WTC11 (cell line): ENCODE measurements around the gene GRIN1. TPM values are rescaled to one million over a fixed set of nuclear protein-coding genes. Genes with fewer than 3 reads are reported as not detected.
A peak's percentile ranks its signal among the peaks of the same experiment; 100 is the strongest.

ENCODE experiments used
- ATAC-seq: fragments of 200-7000 bp; cut with Tn5 transposase; 2 replicates; pipeline ENCODE4 v1.10.0; 2021; ENCODE audit warnings: mild to moderate bottlenecking, moderate library complexity
- CTCF ChIA-PET: fragments of 300-600 bp; sonication (Branson Sonifier 250); formaldehyde crosslinking; loops from one replicate; lab custom pipeline; 2021; ENCODE audit warnings: antibody characterized with exemption; lab: Charles Lee
- POLR2A ChIA-PET: fragments of 350-600 bp; sonication (Branson Sonifier 250); formaldehyde crosslinking; loops from one replicate; lab custom pipeline; 2021; ENCODE audit warnings: antibody characterized with exemption; lab: Charles Lee
- DNase-seq: peaks from one replicate; pipeline ENCODE4 v3.0.0; 2021; ENCODE audit warnings: low spot score
- H3K27ac Mint-ChIP-seq: 2 replicates; pipeline ENCODE4 v1.8.0; 2021; ENCODE audit warnings: mixed read lengths
- H3K27me3 Mint-ChIP-seq: 2 replicates; pipeline ENCODE4 v1.8.0; 2021; ENCODE audit warnings: low read depth, mild to moderate bottlenecking, moderate library complexity, mixed read lengths
- H3K36me3 Mint-ChIP-seq: 2 replicates; pipeline ENCODE4 v1.8.0; 2021; ENCODE audit warnings: mixed read lengths
- H3K4me1 Mint-ChIP-seq: 2 replicates; pipeline ENCODE4 v1.8.0; 2022; ENCODE audit warnings: mixed read lengths
- H3K4me3 Mint-ChIP-seq: 2 replicates; pipeline ENCODE4 v1.8.0; 2021; ENCODE audit warnings: mild to moderate bottlenecking, moderate library complexity, mixed read lengths
- H3K9me3 Mint-ChIP-seq: 2 replicates; pipeline ENCODE4 v1.8.0; 2021; ENCODE audit warnings: mixed read lengths
- FOXJ3 ChIP-seq: sonication (generic); formaldehyde crosslinking; IDR thresholded peaks from 2 replicates; pipeline ENCODE4 v1.9.0; 2021; ENCODE audit warnings: missing genetic modification reagents, mild to moderate bottlenecking, borderline replicate concordance
- GABPB1 ChIP-seq: sonication (generic); formaldehyde crosslinking; IDR thresholded peaks from 2 replicates; pipeline ENCODE4 v1.8.1; 2023; ENCODE audit warnings: mild to moderate bottlenecking, missing genetic modification reagents
- MXD4 ChIP-seq: fragments of 250-450 bp; sonication (Bioruptor Pico); IDR thresholded peaks from 2 replicates; pipeline ENCODE4 v1.8.0; 2021; ENCODE audit warnings: mild to moderate bottlenecking, moderate library complexity, borderline replicate concordance
- NR1H2 ChIP-seq: sonication (generic); formaldehyde crosslinking; IDR thresholded peaks from 2 replicates; pipeline ENCODE4 v1.9.0; 2021; ENCODE audit warnings: mild to moderate bottlenecking, moderate library complexity, missing genetic modification reagents
- OVOL2 ChIP-seq: fragments of 250-450 bp; sonication (Bioruptor Pico); IDR thresholded peaks from 2 replicates; pipeline ENCODE4 v1.9.0; 2021; ENCODE audit warnings: mild to moderate bottlenecking, borderline replicate concordance
- PRRX2 ChIP-seq: fragments of 250-450 bp; sonication (Bioruptor Pico); IDR thresholded peaks from 2 replicates; pipeline ENCODE4 v1.8.0; 2021; ENCODE audit warnings: mild to moderate bottlenecking
- SMAD3 ChIP-seq: sonication (generic); formaldehyde crosslinking; IDR thresholded peaks from 2 replicates; pipeline ENCODE4 v1.8.0; 2022; ENCODE audit warnings: missing genetic modification reagents, mild to moderate bottlenecking, borderline replicate concordance
- TEAD4 ChIP-seq: sonication (generic); formaldehyde crosslinking; IDR thresholded peaks from 2 replicates; pipeline ENCODE4 v1.8.0; 2022; ENCODE audit warnings: mild to moderate bottlenecking, missing genetic modification reagents
- ZNF232 ChIP-seq: sonication (generic); formaldehyde crosslinking; IDR thresholded peaks from 2 replicates; pipeline ENCODE4 v1.8.0; 2022; ENCODE audit warnings: mild to moderate bottlenecking, missing genetic modification reagents
- ZNF263 ChIP-seq: sonication (generic); formaldehyde crosslinking; IDR thresholded peaks from 2 replicates; pipeline ENCODE4 v1.8.1; 2022; ENCODE audit warnings: low read depth, mild to moderate bottlenecking, moderate library complexity, missing genetic modification reagents
- ZNF396 ChIP-seq: fragments of 250-450 bp; sonication (Bioruptor Pico); IDR thresholded peaks from 2 replicates; pipeline ENCODE4 v1.8.0; 2021; ENCODE audit warnings: mild to moderate bottlenecking, moderate library complexity, borderline replicate concordance
- ZNF416 ChIP-seq: fragments of 250-450 bp; sonication (Bioruptor Pico); IDR thresholded peaks from 2 replicates; pipeline ENCODE4 v1.9.0; 2021; ENCODE audit warnings: mild to moderate bottlenecking, inconsistent platforms
- ZNF671 ChIP-seq: fragments of 250-450 bp; sonication (Bioruptor Pico); IDR thresholded peaks from 2 replicates; pipeline ENCODE4 v1.8.0; 2021; ENCODE audit warnings: mild to moderate bottlenecking
- total RNA-seq: library from RNA; stranded (reverse); gene quantifications from 3 replicates; pipeline ENCODE4 v1.2.3, GENCODE V29; 2021
- TF ChIP-seq, protein P1 (sequence below): sonication (generic); formaldehyde crosslinking; IDR thresholded peaks from 2 replicates; pipeline ENCODE4 v1.8.1; 2022; ENCODE audit warnings: mild to moderate bottlenecking, missing genetic modification reagents, moderate library complexity, borderline replicate concordance
- TF ChIP-seq, protein P2 (sequence below): fragments of 250-450 bp; sonication (Bioruptor Pico); IDR thresholded peaks from 2 replicates; pipeline ENCODE4 v1.9.0; 2021; ENCODE audit warnings: mild to moderate bottlenecking
- TF ChIP-seq, protein P3 (sequence below): sonication (generic); formaldehyde crosslinking; IDR thresholded peaks from 2 replicates; pipeline ENCODE4 v1.8.0; 2022; ENCODE audit warnings: mild to moderate bottlenecking, missing genetic modification reagents
- TF ChIP-seq, protein P4 (sequence below): sonication (generic); formaldehyde crosslinking; IDR thresholded peaks from 2 replicates; pipeline ENCODE4 v1.8.0; 2022; ENCODE audit warnings: mild to moderate bottlenecking, missing genetic modification reagents
- TF ChIP-seq, protein P5 (sequence below): fragments of 250-450 bp; sonication (Bioruptor Pico); IDR thresholded peaks from 2 replicates; pipeline ENCODE4 v1.8.0; 2021; ENCODE audit warnings: mild to moderate bottlenecking

The GRIN1 gene
- total RNA-seq, 1 experiment from 2014 or later: 4.1 TPM

DNA sequence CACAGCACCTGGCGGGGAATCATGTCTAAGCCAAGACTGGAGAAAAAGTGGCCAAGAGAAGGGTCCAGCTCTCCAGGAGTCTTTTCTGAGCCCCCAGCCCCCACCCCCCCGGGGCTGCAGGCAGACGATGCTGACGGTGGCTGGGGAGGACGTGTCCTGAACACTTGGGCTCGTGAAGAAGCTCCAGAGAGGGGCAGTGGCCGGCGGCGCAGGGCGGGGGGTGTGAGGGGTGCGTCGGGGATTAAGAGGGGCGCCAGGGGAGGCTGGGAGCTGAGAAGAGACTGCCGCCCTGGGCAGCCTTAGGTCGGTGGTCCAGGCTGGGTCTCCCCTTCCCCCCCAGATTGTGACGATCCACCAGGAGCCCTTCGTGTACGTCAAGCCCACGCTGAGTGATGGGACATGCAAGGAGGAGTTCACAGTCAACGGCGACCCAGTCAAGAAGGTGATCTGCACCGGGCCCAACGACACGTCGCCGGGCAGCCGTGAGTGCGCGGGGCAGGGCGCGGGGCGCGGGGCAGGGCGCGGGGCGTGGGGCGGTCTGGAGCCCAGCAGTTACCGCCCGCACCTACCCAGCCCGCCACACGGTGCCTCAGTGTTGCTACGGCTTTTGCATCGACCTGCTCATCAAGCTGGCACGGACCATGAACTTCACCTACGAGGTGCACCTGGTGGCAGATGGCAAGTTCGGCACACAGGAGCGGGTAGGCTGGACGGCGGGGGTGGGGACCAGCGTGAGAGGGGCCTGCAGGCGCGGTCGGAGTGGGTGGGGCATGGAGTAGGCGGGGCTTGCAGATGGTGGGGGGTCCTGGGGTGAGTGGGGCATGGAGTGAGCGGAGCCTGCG lies 22.0 kb downstream of the GRIN1 start:
- H3K36me3 Mint-ChIP-seq: no peaks in the 10 kb centered on the region
- ChIA-PET CTCF (interaction anchor here (0.5 to 3.7 kb wide), 6 partner anchors 9 to 80 kb away, joined by 3 to 40 read pairs (median 6); partner anchors contain the start of gene TUBB4B), POLR2A (interaction anchor here (1.0 kb wide), 1 partner anchor 93 kb away, joined by 3 read pairs; no protein-coding TSS in a partner anchor)
- H3K4me1 Mint-ChIP-seq: no peaks in the 10 kb centered on the region
- TF ChIP-seq GABPB1 (CRISPR knock-in tag) (no peak), ZNF416 (no peak), ZNF263 (CRISPR knock-in tag) (no peak), PRRX2 (CRISPR knock-in tag) (no peak), SMAD3 (CRISPR knock-in tag) (no peak), MXD4 (CRISPR knock-in tag) (no peak)
- TF ChIP-seq, protein P1, sequence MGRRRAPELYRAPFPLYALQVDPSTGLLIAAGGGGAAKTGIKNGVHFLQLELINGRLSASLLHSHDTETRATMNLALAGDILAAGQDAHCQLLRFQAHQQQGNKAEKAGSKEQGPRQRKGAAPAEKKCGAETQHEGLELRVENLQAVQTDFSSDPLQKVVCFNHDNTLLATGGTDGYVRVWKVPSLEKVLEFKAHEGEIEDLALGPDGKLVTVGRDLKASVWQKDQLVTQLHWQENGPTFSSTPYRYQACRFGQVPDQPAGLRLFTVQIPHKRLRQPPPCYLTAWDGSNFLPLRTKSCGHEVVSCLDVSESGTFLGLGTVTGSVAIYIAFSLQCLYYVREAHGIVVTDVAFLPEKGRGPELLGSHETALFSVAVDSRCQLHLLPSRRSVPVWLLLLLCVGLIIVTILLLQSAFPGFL (CRISPR knock-in tag): no peak
- TF ChIP-seq, protein P2, sequence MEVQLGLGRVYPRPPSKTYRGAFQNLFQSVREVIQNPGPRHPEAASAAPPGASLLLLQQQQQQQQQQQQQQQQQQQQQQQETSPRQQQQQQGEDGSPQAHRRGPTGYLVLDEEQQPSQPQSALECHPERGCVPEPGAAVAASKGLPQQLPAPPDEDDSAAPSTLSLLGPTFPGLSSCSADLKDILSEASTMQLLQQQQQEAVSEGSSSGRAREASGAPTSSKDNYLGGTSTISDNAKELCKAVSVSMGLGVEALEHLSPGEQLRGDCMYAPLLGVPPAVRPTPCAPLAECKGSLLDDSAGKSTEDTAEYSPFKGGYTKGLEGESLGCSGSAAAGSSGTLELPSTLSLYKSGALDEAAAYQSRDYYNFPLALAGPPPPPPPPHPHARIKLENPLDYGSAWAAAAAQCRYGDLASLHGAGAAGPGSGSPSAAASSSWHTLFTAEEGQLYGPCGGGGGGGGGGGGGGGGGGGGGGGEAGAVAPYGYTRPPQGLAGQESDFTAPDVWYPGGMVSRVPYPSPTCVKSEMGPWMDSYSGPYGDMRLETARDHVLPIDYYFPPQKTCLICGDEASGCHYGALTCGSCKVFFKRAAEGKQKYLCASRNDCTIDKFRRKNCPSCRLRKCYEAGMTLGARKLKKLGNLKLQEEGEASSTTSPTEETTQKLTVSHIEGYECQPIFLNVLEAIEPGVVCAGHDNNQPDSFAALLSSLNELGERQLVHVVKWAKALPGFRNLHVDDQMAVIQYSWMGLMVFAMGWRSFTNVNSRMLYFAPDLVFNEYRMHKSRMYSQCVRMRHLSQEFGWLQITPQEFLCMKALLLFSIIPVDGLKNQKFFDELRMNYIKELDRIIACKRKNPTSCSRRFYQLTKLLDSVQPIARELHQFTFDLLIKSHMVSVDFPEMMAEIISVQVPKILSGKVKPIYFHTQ (CRISPR knock-in tag): no peak
- no peak overlapping the region for H3K27ac Mint-ChIP-seq
- no peak for DNase-seq
- peak overlapping the region; percentile 16; the same call in 1 of the 2 replicates for H3K4me3 Mint-ChIP-seq
- peak; percentile 14 for ATAC-seq
- peaks cover 84% of the 10 kb centered on the region for H3K27me3 Mint-ChIP-seq
- no peaks in the 10 kb centered on the region for H3K9me3 Mint-ChIP-seq

DNA sequence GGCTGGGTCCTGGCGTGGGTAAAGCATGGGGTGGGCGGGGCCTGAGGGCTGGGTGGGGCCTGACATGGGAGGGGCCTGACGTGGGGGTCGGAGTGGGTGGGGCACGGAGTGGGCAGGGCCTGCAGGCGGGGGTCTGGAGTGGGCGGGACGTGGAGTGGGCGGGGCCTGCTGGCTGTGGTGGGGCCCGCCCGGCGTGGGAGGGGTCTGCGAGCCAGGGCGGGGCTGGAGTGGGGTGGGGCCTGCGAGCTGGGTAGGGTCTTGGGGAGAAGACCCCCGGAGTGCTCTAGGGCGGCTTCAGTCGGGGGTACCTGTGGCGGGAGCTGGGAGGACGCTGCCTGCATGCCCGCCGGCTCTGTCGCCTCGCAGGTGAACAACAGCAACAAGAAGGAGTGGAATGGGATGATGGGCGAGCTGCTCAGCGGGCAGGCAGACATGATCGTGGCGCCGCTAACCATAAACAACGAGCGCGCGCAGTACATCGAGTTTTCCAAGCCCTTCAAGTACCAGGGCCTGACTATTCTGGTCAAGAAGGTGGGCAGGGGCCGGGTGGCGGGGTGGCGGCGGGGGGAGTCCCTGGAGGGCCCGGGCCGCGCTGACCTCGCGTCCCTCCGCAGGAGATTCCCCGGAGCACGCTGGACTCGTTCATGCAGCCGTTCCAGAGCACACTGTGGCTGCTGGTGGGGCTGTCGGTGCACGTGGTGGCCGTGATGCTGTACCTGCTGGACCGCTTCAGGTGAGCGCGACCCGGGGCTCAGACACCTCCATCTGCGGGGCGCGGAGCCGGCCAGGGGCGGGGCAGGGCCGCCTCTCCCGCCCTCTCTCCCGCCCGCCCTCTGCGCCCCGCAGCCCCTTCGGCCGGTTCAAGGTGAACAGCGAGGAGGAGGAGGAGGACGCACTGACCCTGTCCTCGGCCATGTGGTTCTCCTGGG lies 22.9 kb downstream of the GRIN1 start:
- H3K4me3 Mint-ChIP-seq: peak overlapping the region; percentile 68
- H3K27ac Mint-ChIP-seq: no peak overlapping the region
- no peaks in the 10 kb centered on the region for H3K9me3 Mint-ChIP-seq
- ChIA-PET POLR2A (interaction anchor here (1.0 to 1.4 kb wide), 2 partner anchors 13 to 94 kb away, joined by 3 to 6 read pairs; no protein-coding TSS in a partner anchor), CTCF (interaction anchor here (0.6 to 3.7 kb wide), 16 partner anchors 12 to 520 kb away, joined by 3 to 40 read pairs (median 4); partner anchors contain the start of genes NPDC1, RNF208, RNF224 and SSNA1)
- H3K27me3 Mint-ChIP-seq: peaks cover 84% of the 10 kb centered on the region
- H3K36me3 Mint-ChIP-seq: no peaks in the 10 kb centered on the region
- no peaks in the 10 kb centered on the region for H3K4me1 Mint-ChIP-seq
- DNase-seq: peak; percentile 73
- peak; percentile 30 for ATAC-seq
- TF ChIP-seq NR1H2 (CRISPR knock-in tag) (no peak), OVOL2 (CRISPR knock-in tag) (no peak), ZNF232 (CRISPR knock-in tag) (no peak), ZNF396 (CRISPR knock-in tag) (no peak), TEAD4 (CRISPR knock-in tag) (no peak), FOXJ3 (no peak), ZNF671 (CRISPR knock-in tag) (no peak)
- TF ChIP-seq, protein P2 (CRISPR knock-in tag): no peak
- TF ChIP-seq, protein P3, sequence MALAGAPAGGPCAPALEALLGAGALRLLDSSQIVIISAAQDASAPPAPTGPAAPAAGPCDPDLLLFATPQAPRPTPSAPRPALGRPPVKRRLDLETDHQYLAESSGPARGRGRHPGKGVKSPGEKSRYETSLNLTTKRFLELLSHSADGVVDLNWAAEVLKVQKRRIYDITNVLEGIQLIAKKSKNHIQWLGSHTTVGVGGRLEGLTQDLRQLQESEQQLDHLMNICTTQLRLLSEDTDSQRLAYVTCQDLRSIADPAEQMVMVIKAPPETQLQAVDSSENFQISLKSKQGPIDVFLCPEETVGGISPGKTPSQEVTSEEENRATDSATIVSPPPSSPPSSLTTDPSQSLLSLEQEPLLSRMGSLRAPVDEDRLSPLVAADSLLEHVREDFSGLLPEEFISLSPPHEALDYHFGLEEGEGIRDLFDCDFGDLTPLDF (CRISPR knock-in tag): no peak
- TF ChIP-seq, protein P4, sequence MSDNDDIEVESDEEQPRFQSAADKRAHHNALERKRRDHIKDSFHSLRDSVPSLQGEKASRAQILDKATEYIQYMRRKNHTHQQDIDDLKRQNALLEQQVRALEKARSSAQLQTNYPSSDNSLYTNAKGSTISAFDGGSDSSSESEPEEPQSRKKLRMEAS: no peak
- TF ChIP-seq, protein P5, sequence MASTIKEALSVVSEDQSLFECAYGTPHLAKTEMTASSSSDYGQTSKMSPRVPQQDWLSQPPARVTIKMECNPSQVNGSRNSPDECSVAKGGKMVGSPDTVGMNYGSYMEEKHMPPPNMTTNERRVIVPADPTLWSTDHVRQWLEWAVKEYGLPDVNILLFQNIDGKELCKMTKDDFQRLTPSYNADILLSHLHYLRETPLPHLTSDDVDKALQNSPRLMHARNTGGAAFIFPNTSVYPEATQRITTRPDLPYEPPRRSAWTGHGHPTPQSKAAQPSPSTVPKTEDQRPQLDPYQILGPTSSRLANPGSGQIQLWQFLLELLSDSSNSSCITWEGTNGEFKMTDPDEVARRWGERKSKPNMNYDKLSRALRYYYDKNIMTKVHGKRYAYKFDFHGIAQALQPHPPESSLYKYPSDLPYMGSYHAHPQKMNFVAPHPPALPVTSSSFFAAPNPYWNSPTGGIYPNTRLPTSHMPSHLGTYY (CRISPR knock-in tag): no peak
- TF ChIP-seq, all 79 proteins: peak for 0
